GM19025 (cell line): ENCODE measurements around the gene FXYD7.
"Not testable (repeated sequence)": the region's sequence is repeated elsewhere in the genome, so short reads cannot be mapped to it uniquely, and the experiment has no call there.

Experiments
- ATAC-seq: cut with Tn5 transposase; IDR thresholded peaks from one replicate; pipeline ENCODE4 v1.9.1; 2021; ENCODE audit warnings: mild to moderate bottlenecking, low read depth, moderate library complexity; ENCODE audit not compliant: unreplicated experiment

FXYD7 gene

DNA sequence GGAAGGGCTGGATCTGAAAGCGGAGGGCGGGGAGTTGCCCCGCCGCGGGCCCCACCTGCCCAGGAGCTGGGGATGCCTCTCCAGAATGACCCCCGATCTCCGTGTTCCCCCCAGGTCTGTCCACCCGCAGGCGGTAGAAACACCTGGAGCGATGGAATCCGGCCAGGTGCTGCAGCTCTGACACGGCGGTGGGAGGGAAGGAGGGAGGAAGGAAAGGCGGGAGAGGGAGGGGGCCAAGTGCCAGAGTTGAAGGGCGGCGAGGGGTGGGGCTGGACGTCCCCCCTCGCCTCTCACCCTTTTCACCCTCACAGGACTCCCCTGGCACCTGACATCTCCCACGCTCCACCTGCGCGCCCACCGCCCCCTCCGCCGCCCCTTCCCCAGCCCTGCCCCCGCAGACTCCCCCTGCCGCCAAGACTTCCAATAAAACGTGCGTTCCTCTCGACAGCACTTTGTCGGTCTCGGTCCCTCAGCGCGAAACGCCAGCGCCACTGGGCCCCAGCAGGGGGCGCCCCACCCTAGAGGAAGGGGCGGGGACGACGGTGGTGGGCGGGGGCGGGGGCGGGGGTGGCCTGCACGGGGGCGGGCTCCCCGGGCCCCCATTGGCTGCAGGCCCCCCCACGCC, 337 bp upstream of the FXYD7 start:
- ATAC-seq, result no peak

DNA sequence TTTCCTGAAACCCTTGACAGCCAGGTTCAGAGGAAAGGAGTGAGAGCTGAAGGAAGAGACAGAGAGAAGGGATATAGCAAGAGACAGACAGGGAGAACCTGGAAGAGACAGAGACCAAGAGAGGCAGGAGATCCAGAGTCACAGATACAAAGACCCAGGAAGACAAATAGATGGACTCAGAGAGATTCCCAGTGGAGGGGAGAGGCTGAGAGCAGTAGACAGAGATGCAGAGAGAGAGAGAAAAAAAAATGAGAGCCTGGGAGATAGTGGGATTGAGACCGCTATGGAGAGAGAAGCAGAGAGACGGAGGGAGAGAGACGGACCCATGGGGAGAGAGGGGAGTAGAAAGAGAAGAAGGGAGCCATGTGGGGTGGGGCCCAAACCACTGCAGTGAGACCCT, 763 bp downstream of the FXYD7 start:
- ATAC-seq, result no peak

DNA sequence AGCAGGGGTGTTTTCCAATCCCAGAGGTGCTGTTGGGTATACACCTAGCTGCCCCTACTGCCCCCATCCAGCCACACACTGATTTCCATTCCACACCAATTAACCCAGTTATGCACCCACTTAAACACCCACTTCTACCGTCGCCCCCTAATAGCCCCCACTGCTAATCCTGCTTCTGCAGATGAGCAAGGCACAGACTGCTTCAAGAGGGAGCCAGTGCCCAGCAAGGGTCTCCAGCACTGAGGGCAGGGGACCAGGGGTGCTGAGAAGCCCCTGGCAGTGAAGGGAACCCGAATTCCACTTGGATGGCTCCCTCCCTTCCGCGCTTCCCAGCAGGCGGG, 1.2 kb downstream of the FXYD7 start:
- ATAC-seq, result no peak

DNA sequence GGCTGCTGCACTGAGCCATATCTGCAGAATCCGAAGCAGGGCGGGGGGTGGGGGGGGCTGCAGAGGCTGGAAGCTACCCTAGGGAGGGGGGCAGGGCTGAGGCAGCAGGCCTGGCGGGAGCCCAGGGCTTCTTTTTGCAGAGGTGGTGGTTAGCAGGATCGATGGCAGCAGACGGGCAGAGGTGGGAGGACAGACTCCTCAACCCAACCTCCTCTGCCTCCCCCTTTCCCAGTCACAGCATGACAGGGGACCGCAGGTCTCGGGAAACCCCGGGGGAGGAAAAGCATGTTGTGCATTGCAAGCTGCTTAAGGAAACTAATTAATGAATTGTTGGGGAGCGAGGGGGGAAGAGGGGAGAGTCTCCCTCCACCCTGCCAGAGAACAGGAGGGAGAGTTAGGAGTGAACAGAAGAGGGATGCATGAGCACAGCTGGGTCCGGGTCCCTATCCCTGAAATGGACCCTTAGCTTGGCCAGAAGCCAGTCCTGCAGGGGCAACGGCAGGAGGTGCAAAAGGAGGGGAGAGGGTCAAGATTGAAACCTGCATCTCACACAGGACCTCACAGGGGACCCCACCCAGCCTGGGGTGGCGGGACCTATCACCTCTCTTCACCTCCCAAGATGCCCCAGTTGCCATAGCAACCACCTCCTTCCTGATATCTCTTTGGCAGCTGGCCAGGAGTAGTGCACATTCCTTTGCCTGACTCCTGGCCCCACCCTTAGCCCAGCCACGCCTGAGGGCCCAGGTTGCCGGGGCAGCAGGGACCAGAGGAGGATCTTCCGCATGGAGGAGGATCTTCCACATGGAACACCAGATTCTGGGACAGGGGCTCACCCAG, 1.8 kb downstream of the FXYD7 start:
- ATAC-seq, result no peak

DNA sequence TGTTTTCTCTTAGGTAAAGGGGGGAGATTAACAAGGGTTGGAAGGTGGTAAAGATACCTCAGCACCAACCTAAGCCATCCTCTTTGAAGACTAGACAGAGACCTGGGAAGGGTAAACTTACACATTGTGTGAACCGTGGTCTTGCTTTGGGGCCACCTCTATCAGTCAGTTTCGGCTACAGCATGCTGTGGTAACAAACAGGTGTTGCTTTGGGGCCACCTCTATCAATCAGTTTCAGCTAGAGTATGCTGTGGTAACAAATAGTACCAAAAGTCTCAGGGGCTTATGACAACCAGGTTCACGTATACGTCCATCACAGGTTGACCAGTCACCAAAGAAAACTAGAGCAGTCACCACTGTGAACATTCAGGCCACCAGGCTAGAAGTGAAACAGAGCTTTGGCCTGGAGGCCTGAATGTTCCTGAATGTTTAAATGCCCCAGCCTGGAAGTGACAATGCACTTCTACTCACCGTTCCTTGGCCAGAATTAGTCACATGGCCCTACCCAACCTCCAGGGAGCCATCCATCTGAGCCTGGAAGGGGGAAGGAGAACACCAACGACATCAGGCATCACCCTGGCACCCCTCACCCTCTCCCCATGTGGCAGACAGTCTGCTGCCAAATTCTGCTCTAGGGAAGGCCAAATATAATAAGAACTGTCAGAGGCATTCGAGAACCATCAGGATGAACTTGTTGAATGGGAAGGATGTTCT, 3.8 kb downstream of the FXYD7 start:
- ATAC-seq, result no peak

DNA sequence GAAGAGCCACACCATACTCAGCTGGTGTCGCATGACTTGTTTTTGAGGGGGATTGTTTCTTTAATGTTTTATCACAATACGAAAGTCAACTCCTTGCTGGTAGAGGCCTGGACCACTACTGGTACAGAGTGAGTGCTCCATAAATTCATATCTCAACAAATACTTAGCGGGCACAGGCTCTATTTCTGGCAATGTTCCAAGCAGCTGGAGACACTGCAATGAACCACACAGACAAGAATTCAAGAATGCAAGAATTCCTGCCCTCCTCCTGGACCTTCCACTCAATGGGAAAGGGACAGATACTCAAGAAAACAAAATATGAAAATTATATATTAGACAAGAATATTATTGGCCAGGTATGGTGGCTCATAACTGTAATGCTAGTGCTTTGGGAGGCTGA, 6.4 kb downstream of the FXYD7 start:
- ATAC-seq, result no peak

DNA sequence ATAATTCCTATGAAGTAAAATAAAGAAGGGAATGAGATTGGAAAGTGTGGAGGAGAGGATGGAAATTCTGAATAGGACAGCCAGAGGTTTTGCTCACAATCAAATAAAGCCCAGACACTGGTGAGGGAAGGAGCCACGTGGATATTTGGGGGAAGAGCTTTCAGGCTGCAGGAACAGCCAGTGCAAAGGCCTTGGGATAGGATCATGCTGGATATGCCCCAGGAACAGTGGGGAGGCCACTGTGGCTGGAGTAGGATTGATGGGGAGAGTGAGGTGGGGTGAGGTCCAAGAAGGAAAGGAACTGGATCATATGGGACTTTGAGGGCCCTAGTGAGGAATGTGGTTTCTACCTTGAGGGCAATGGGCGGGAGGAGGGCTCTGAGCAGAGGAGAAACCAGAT, 7.4 kb downstream of the FXYD7 start:
- no peak for ATAC-seq

DNA sequence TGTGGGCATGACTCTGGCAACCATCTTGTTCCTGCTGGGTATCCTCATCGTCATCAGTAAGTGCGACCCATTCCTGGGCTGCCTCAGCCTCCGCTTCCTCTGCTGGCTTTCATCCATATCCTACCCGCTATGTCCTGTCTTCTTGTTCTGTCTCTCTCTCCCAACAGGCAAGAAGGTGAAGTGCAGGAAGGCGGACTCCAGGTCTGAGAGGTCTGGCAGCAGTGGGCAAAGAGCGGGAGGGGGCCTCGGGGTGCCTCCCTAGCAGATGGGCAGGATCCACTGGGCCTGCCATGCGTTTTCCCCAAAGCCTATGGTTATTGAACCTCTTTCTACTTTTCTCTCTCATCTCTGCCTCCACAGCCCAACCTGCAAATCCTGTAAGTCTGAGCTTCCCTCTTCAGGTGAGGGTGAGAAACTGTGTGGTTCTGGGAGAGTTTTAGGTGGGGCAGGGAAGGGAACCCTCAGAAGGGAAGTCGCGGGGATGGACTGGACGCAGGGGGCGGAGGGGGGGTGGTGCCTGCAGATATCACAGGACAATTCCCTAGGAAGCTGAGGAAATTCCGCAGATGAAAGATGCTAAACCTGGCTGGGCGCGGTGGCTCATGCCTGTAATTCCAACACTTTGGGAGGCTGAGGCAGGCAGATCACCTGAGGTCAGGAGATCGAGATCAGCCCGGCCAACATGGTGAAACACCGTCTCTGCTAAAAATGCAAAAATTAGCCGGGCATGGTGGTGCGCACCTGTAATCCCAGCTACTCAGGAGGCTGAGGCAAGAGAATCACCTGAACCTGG, 8.4 kb downstream of the FXYD7 start:
- no peak for ATAC-seq

DNA sequence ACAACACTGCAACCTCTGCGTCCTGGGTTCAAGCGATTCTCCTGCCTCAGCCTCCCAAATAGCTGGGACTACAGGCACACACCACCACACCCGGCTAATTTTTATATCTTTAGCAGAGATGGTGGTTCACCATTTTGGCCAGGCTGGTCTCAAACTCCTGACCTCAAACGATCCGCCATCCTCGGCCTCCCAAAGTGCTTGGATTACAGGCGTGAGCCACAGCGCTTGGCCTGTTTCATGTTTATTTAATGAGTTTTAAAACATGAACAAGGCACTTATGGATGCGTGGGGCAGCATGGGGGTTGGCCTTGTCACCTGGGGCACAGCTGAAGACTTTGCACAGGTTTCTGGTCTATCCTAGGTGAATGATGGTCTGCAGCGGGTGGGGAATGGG, 10.1 kb downstream of the FXYD7 start:
- not testable (repeated sequence) for ATAC-seq

DNA sequence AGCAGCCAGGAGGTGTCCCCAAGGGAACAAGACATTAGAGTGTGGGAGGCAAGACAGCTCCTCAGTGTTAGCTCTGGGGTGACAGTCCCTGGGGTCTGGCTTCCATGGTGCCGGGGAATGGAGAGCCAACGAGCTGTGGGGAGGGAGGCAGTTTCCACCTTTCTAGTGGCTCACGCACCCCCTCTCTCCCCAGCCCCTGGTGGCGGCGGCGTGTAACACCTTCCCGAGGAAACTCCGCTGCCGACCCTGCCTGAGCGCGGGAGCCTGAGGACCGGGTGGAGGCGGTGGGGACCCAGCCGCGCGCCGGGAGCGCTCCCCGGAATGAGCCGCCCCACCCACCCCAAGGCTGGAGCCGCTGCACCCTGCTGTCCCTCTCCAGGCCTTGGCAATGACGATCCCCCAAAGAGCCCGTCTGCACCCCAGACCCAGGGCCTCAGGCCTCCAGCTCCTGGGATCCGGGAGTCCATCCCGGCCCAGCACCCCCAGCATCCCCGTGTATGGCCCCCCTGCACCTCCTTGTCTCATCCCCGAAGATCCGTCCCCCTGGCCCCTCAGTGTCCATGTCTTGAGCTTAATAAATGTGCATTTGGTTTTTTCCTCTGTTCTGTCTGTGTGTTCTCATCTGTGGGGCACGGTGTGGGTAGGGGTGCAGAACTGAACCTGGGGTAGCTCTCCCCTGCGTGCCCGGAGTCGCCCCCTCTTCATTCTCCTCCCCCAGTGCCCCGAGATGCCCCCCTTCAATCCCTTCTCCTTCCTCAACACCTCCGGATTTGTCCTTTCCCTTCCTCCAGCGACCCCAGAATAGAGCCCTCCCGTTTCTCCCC, 10.9 kb downstream of the FXYD7 start:
- ATAC-seq, result no peak

DNA sequence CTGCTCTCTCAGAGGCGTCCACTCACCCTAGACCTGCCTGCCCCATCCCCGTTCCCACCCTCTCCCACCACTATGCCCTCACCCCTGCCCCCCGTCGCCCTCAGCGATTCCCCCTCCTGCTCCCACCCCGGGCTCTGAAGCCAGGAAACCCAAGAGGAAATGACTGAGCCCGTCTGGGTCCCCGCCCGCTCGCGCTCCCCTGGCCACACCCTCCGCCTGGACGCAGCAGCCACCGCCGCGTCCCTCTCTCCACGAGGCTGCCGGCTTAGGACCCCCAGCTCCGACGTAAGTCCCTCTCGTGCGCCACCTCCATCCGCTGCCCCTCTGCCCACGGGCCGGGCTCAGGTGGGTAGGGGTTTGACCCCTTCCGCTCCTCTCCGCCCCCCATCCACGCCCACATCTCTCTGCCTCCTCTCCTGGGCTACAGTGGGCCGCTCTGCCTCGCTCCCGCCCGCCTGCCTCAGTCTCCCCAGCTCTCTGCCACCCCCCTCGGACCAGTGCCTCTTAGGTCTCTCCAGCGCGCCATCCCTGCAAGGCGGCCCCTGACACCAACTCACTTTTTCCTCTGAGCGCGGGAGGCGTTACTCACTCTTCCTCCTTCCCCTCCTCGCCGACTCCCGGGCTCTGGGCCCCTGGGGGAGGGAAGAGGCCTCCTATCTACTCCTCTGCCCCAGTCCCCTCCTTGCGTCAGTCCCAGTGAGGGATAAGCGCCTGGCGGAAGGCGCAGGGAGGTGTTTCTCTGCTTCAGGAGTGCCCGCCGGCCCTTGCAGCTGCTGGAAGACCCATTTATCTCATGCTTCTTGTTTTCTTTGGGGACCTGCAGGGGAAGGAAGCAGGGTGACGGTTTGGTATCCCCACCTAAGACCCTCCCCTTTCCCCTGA, 11.7 kb downstream of the FXYD7 start, which contains the start of gene FXYD5:
Gene FXYD5 (plus strand): TSS at position 211 of the 882 bp plus-strand sequence. CDS start 816 bp downstream, outside the sequence.
- no peak for ATAC-seq

DNA sequence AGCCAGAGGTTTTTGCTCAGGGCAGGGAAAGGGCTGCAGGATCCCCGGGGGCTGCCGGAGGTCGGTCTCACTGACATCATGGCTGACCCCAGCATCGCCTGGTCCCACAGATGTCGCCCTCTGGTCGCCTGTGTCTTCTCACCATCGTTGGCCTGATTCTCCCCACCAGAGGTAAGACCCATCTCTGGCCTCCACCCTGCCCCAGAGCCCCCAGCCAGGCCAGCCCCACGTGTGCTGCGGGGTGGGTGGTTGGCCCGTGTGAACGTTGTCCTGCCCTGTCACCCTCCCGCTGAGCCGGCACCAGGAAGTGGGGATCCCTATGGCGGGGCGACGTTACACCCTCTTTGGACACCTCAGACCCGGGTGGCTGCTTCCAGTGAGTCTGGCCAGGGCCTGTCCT, 12.4 kb downstream of the FXYD7 start:
- no peak for ATAC-seq

DNA sequence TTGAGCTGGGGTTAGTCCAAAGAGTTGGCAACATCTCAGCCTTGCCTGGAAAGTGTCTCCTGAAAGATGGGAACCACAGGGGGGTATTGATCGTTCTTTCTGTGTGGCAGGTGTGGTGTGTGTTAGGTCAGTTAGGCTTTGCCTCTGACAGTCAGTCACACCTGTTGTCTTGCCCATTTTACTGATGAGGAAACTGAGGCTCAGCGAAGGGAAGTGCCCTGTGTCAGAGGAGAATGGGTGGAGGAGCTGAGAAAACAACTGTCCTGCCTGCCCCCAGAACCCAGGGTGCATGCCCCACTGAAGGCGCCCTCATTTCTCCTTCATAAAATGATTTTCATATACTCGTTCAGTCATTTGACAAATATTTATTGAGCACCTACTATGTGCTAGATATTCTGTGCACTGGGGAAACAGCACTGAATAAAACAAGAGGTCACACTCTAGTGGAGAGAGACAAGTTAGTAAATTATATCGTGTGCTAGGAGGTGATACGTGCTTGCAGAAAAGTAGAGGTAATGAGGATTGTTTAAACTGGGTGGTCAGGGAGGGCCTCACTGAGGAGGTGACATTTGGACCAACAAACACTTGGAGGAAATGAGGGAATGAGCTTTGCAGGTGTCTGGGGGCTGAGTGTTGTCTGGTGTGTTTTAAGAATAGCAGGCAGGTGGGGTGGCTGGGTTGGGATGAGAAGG, 13.1 kb downstream of the FXYD7 start:
- ATAC-seq, result no peak

DNA sequence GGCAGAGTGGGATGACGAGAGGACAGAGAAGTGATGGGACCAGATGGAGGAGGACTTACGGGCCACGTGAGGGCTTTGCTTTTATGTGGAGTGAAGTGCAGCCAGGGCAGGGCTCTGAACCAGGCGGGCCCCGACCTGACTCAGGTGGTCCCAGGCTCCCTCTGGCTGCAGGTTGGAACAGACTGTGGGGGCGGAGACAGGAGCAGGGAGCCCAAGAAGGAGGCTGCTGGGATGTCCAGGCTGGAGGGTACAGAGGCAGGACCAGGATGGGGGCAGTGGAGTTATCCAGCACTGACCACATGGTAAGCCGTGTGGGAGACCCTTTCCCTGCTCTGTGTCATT, 13.6 kb downstream of the FXYD7 start:
- no peak for ATAC-seq

DNA sequence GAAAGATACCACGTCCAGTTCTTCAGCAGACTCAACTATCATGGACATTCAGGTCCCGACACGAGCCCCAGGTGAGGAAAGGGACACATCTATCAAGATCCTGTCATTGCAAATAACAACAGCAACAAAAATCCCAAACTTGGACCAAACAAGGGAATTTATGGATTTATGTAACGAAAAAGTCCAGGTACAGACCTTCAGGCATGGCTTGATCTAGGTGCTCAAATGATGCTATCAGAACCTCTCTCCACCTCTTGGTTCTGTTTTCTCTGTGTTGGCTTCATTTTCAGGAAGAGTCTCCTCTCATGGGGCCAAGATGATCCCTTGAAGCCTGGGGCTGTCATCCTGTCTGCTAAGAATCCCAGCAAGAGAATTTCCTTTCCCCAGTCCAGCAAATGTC, 14.4 kb downstream of the FXYD7 start:
- ATAC-seq, result no peak

DNA sequence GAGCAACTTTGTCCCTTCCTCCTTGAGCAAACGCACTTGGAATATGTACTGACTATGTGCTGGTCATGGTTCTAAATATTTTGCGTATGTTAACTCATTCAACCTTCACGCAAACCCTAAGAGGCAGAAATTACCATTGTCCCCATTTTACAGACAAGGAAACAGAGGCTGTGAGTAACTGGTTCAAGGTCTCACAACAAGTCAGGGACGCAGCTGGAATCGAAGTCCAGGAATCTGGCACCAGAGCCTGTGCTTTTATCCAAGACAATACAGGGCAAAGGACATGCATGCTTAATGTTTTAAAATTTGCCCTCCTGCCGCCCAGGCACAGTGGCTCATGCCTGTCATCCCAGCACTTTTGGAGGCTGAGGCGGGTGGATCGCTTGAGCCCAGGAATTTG, 16.6 kb downstream of the FXYD7 start:
- ATAC-seq, result no peak

DNA sequence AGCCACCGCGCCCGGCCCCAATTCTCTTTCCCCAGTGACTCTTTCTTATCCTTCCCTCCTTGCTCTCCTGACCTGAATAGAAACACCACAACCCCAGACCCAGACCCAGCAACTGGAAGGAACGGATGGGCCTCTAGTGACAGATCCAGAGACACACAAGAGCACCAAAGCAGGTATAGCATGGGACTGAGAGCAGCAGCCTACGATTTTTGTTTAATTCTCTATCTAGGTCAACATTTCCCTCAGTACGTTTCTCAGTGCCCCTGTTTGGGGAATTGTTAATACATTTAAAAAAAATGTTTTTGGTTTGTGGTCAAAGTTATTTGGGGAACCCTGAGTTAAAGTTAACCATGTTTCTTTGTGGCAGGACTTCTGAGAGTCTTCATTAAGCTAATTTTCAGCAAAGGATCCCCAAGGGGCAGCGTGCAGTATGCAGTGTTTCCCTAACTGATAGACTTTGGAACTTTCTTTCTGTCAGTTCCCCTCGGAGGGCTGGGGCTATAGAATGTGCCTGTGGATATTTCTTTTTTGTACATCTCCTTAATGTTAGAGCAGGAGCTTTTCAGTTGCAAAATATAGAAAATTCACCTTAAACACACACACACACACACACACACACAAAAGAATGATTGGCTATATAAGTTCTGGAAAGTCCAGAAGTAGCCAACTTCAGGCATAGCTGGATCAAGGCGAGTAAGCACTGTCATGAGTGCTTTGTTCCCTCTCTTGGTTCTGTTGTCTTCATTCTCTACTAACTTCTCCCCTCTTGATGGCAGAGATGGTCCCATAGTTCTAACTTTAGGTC, 17.8 kb downstream of the FXYD7 start:
- no peak for ATAC-seq

DNA sequence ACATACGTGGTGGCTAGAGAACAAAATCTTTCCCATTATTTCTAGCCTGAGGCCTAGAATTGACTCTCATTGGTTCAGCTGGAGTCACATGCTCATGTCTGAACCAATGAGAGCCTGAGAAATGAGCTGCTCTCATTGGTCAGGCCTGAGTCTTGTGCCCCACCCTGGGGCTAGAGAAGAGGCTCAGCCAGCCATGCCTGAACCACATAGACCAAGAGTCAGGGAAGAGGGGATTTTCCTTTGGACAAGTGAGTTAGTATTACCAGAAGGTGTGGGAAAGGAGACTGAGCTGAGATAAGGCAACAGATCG, 18.3 kb downstream of the FXYD7 start:
- no peak for ATAC-seq
